CD14-positive monocyte (primary cell): ENCODE measurements around the gene SIAH1. TPM values are rescaled to one million over a fixed set of nuclear protein-coding genes. Genes with fewer than 3 reads are reported as not detected.
A peak's percentile ranks its signal among the peaks of the same experiment; 100 is the strongest.

Experiments
- DNase-seq, 3 donors: peaks; one replicate each; pipeline ENCODE4 v3.0.0-alpha.2; 2011 to 2022
- H2AFZ ChIP-seq: 2 replicates; pipeline ENCODE4 v1.6.0; 2012; ENCODE audit warnings: mild to moderate bottlenecking, low read depth, low read length, inconsistent platforms; ENCODE audit not compliant: insufficient read depth, poor library complexity, severe bottlenecking
- H3K27ac ChIP-seq, 2 donors: 1 replicate in 1 of 2; 2 replicates in 1 of 2; pipeline ENCODE4 v1.5.1; 2012 to 2013; ENCODE audit warnings: low read length in 2 of 2, control low read depth in 1 of 2, inconsistent platforms in 1 of 2, low read depth in 1 of 2, mild to moderate bottlenecking in 1 of 2
- H3K27me3 ChIP-seq, 2 donors: one replicate each; pipeline versions ENCODE4 v1.6.0 to v1.6.1; 2011 to 2013; ENCODE audit warnings: low read length in 2 of 2; ENCODE audit not compliant: control insufficient read depth in 2 of 2, insufficient read depth in 2 of 2
- H3K36me3 ChIP-seq, 2 donors: replicated peaks in 1 of 2; 1 replicate in 1 of 2; 2 replicates in 1 of 2; pipeline versions ENCODE4 v1.5.1 to v1.6.1; 2012 to 2013; ENCODE audit warnings: low read length in 2 of 2, control low read depth in 1 of 2, inconsistent platforms in 1 of 2, mild to moderate bottlenecking in 1 of 2; ENCODE audit not compliant: insufficient read depth in 2 of 2, control insufficient read depth in 1 of 2
- H3K4me1 ChIP-seq, 2 donors: 1 replicate in 1 of 2; 2 replicates in 1 of 2; pipeline versions ENCODE4 v1.5.1 to v1.6.1; 2012 to 2013; ENCODE audit warnings: low read length in 2 of 2, control low read depth in 1 of 2, inconsistent platforms in 1 of 2, mild to moderate bottlenecking in 1 of 2, moderate library complexity in 1 of 2; ENCODE audit not compliant: insufficient read depth in 2 of 2, control insufficient read depth in 1 of 2
- H3K4me2 ChIP-seq: replicated peaks from 2 replicates; pipeline ENCODE3; 2012; ENCODE audit warnings: low read length, moderate library complexity, mild to moderate bottlenecking; ENCODE audit not compliant: poor library complexity, severe bottlenecking; ENCODE audit errors: extremely low read depth
- H3K4me3 ChIP-seq, 3 experiments: fragments of 200-600 bp in 1 of 3; sonication (generic) in 1 of 3; replicated peaks in 1 of 3; 1 replicate in 2 of 3; 2 replicates in 1 of 3; pipeline ENCODE4 v1.5.1; 2011 to 2013; ENCODE audit warnings: low read length in 3 of 3, mild to moderate bottlenecking in 3 of 3, control low read depth in 2 of 3, low read depth in 2 of 3, inconsistent platforms in 1 of 3, moderate library complexity in 1 of 3
- H3K79me2 ChIP-seq: 2 replicates; pipeline ENCODE4 v1.6.0; 2012; ENCODE audit warnings: mild to moderate bottlenecking, control low read depth, inconsistent platforms, low read length, moderate library complexity; ENCODE audit not compliant: insufficient read depth
- H3K9ac ChIP-seq: 2 replicates; pipeline ENCODE4 v1.6.0; 2017; ENCODE audit warnings: low read length, mild to moderate bottlenecking; ENCODE audit not compliant: insufficient read depth, poor library complexity, severe bottlenecking
- H3K9me3 ChIP-seq, 2 donors: replicated peaks in 1 of 2; 1 replicate in 1 of 2; 2 replicates in 1 of 2; pipeline versions ENCODE4 v1.5.1 to v1.6.1; 2012 to 2013; ENCODE audit warnings: low read length in 2 of 2, control low read depth in 1 of 2; ENCODE audit not compliant: control insufficient read depth in 1 of 2, insufficient read depth in 1 of 2
- H4K20me1 ChIP-seq: 2 replicates; pipeline ENCODE4 v1.6.0; 2012; ENCODE audit warnings: mild to moderate bottlenecking, low read length, control low read depth, moderate library complexity; ENCODE audit not compliant: insufficient read depth
- H3K27ac Mint-ChIP-seq, 7 donors: one replicate each; pipeline ENCODE4 v1.8.0; 2020; ENCODE audit warnings: mild to moderate bottlenecking in 7 of 7, mixed read lengths in 7 of 7, moderate library complexity in 6 of 7, inconsistent platforms in 2 of 7
- H3K27me3 Mint-ChIP-seq, 3 donors: one replicate each; pipeline ENCODE4 v1.8.0; 2021 to 2022; ENCODE audit warnings: low read depth in 3 of 3, mild to moderate bottlenecking in 3 of 3, mixed read lengths in 3 of 3, moderate library complexity in 3 of 3, inconsistent platforms in 1 of 3
- H3K36me3 Mint-ChIP-seq, 2 donors: one replicate each; pipeline ENCODE4 v1.8.0; 2020; ENCODE audit warnings: mixed read lengths in 2 of 2, inconsistent platforms in 1 of 2, mild to moderate bottlenecking in 1 of 2
- H3K4me1 Mint-ChIP-seq: one replicate; pipeline ENCODE4 v1.8.0; 2020; ENCODE audit warnings: mild to moderate bottlenecking, mixed read lengths
- H3K4me3 Mint-ChIP-seq, 2 donors: one replicate each; pipeline ENCODE4 v1.8.0; 2020; ENCODE audit warnings: mild to moderate bottlenecking in 2 of 2, mixed read lengths in 2 of 2, moderate library complexity in 1 of 2
- H3K9me3 Mint-ChIP-seq, 7 donors: one replicate each; pipeline ENCODE4 v1.8.0; 2020 to 2022; ENCODE audit warnings: mixed read lengths in 7 of 7, mild to moderate bottlenecking in 6 of 7, moderate library complexity in 6 of 7, inconsistent platforms in 2 of 7
- WGBS: methylation state at CpG from one replicate; pipeline ENCODE4 v1.1.5; 2013; ENCODE audit warnings: missing lambda C conversion rate; ENCODE audit not compliant: insufficient coverage; 5-methylcytosine and 5-hydroxymethylcytosine counted together
- intact Hi-C, 2 donors: fragments of 100-400 bp; cut with micrococcal nuclease; formaldehyde crosslinking; loops; one replicate each; pipeline versions ENCODE4 v1.15.0 to v1.15.1; 2023
- polyA plus RNA-seq, 3 donors: library from polyadenylated mRNA; depleted of rRNA in 1 of 3; unstranded in 2 of 3; stranded (reverse) in 1 of 3; fragments of 300-500 nt in 2 of 3; fragments of >200 nt in 1 of 3; fragmentation: Illumina TruSeq in 2 of 3; gene quantifications; 1 replicate in 2 of 3; 2 replicates in 1 of 3; pipeline ENCODE4 v1.2.3, GENCODE V29; 2012 to 2021
- TF ChIP-seq, protein P1 (sequence below): fragments of 200-600 bp; IDR thresholded peaks from one replicate; pipeline ENCODE4 v1.8.0; 2022; ENCODE audit warnings: antibody characterized with exemption, mild to moderate bottlenecking

SIAH1 gene
- polyA plus RNA-seq, 3 donors = 4.9 to 11.8 (median 5.6) TPM

DNA sequence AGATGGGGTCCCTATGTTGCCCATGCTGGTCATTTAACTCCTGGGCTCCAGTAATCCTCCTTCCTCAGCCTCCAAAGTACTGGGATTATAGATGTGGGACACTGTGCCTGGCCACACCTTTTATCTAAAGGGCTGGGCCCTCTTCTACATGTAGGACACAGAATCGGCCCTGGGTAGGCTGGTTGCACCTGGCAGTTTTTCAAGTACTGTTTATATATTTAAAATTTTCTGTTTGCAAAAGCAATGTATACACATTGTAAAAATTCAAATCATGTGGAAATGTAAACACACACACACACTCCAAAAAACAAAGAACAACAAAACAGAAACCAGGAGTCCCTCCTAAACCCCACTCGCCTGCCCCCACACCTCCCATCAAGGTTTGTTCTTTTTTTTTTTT is 28.1 kb upstream of the SIAH1 start:
- Mint-ChIP-seq H3K9me3 (peaks cover 0 to 5% (median 3%) of the 10 kb centered on the region in 7 donors), H3K27me3 (peaks cover 0 to 11% (median 5%) of the 10 kb centered on the region in 3 donors), H3K27ac (no peak overlapping the region), H3K4me3 (no peak overlapping the region), H3K4me1 (peaks cover 12% of the 10 kb centered on the region), H3K36me3 (no peaks in the 10 kb centered on the region)
- WGBS = 100% methylated on average over 1 of the region's 2 CpGs
- no peak overlapping the region for H3K4me2 ChIP-seq
- H3K36me3 ChIP-seq = no peaks in the 10 kb centered on the region
- H2AFZ ChIP-seq = no peak overlapping the region
- H4K20me1 ChIP-seq = no peaks in the 10 kb centered on the region
- no peak overlapping the region for H3K4me3 ChIP-seq
- no peaks in the 10 kb centered on the region for H3K9me3 ChIP-seq
- H3K27ac ChIP-seq = no peak overlapping the region
- H3K27me3 ChIP-seq = no peaks in the 10 kb centered on the region
- no peak for DNase-seq
- TF ChIP-seq, protein P1, sequence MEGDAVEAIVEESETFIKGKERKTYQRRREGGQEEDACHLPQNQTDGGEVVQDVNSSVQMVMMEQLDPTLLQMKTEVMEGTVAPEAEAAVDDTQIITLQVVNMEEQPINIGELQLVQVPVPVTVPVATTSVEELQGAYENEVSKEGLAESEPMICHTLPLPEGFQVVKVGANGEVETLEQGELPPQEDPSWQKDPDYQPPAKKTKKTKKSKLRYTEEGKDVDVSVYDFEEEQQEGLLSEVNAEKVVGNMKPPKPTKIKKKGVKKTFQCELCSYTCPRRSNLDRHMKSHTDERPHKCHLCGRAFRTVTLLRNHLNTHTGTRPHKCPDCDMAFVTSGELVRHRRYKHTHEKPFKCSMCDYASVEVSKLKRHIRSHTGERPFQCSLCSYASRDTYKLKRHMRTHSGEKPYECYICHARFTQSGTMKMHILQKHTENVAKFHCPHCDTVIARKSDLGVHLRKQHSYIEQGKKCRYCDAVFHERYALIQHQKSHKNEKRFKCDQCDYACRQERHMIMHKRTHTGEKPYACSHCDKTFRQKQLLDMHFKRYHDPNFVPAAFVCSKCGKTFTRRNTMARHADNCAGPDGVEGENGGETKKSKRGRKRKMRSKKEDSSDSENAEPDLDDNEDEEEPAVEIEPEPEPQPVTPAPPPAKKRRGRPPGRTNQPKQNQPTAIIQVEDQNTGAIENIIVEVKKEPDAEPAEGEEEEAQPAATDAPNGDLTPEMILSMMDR = no peak
- intact Hi-C loops = no loop called here
- no peak overlapping the region for H3K9ac ChIP-seq
- no peaks in the 10 kb centered on the region for H3K79me2 ChIP-seq
- no peaks in the 10 kb centered on the region for H3K4me1 ChIP-seq

DNA sequence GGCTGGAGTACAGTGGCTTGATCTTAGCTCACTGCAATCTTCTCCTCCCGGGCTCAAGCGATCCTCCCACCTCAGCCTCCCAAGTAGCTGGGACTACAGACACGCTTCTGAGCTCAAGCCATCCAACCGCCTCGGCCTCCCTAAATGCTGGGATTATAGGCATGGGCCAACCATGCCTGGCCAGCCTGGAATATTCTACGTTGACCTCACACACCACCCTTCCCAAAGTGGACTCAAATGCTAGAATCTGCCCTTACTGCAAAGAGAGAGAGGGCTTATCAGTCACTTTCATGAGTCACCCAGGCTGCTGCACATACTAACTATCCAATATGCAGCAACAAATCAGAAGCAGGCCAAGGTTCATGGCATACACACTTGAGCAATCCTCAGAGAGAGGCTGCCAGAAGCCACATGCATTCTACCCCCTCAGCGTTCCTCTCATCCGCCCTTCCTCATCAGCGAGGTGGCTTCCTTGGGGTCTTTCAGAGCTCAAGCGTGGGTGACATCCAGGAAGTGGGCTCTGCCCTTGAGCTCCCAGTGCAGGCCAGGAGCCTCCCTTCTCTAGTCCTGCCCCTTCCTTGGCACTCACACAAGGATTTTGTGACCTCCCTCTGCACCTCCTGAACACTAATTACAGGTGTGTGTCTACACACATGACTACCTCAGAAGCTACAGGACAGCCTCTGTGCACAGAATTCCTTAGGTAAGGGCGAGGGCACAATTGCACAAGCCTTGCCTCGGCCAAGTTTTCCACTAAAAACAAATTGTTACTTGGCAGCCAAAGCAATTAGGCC is 24.8 kb upstream of the SIAH1 start:
- peaks cover 14% of the 10 kb centered on the region for H3K4me1 Mint-ChIP-seq

More for the DNA sequence above, 24.8 kb upstream of the SIAH1 start:
- H4K20me1 ChIP-seq = no peaks in the 10 kb centered on the region
- no peaks in the 10 kb centered on the region for H3K27me3 ChIP-seq
- no peak overlapping the region for H3K27ac ChIP-seq
- no peaks in the 10 kb centered on the region for H3K36me3 ChIP-seq
- Mint-ChIP-seq H3K4me3 (no peak overlapping the region), H3K27ac (peak overlapping the region in 1 of 7 donors; percentile 40), H3K9me3 (peaks cover 0 to 4% (median 0%) of the 10 kb centered on the region in 7 donors), H3K36me3 (no peaks in the 10 kb centered on the region), H3K27me3 (peaks cover 0 to 5% (median 2%) of the 10 kb centered on the region in 3 donors)
- no peak overlapping the region for H3K9ac ChIP-seq
- H3K79me2 ChIP-seq = no peaks in the 10 kb centered on the region
- no peaks in the 10 kb centered on the region for H3K9me3 ChIP-seq
- H3K4me3 ChIP-seq = no peak overlapping the region
- no peaks in the 10 kb centered on the region for H3K4me1 ChIP-seq
- intact Hi-C loops = no loop called here
- no peak overlapping the region for H2AFZ ChIP-seq
- WGBS = 60% methylated on average over 10 of the region's 12 CpGs
- DNase-seq = peak in 2 of 3 donors; percentile 12 to 27
- H3K4me2 ChIP-seq = no peak overlapping the region
- TF ChIP-seq, protein P1 = no peak
